ENCODE measurements around the gene WWTR1. TPM values are rescaled to one million over a fixed set of nuclear protein-coding genes. Genes with fewer than 3 reads are reported as not detected.

The WWTR1 gene
- total RNA-seq, 1 experiment from 2014 or later: 73.5 TPM

GRCh38 chr3:149596134-149596770 is 61.6 kb downstream of the WWTR1 start:
- DNase-seq (ENCODE audit: low read depth): peak; percentile 85

GRCh38 chr3:149593418-149594160 is 64.2 kb downstream of the WWTR1 start:
- no peak for DNase-seq (ENCODE audit: low read depth)

GRCh38 chr3:149592758-149593240 is 65.0 kb downstream of the WWTR1 start:
- peak; percentile 96 for DNase-seq (ENCODE audit: low read depth)

- peak; percentile 88 for DNase-seq (ENCODE audit: low read depth)
Measured at GRCh38 chr3:149590691-149591441, 67.0 kb downstream of the WWTR1 start.

GRCh38 chr3:149589332-149589731 is 68.5 kb downstream of the WWTR1 start:
- peak; percentile 83 for DNase-seq (ENCODE audit: low read depth)

GRCh38 chr3:149588909-149589308 is 68.9 kb downstream of the WWTR1 start:
- DNase-seq (ENCODE audit: low read depth): peak; percentile 63

GRCh38 chr3:149587383-149587782 is 70.4 kb downstream of the WWTR1 start:
- no peak for DNase-seq (ENCODE audit: low read depth)

- DNase-seq (ENCODE audit: low read depth): no peak
Measured at GRCh38 chr3:149586871-149587270, 71.0 kb downstream of the WWTR1 start.

GRCh38 chr3:149585401-149585726 is 72.5 kb downstream of the WWTR1 start:
- DNase-seq (ENCODE audit: low read depth): peak; percentile 57

GRCh38 chr3:149583921-149584635 is 73.7 kb downstream of the WWTR1 start:
- no peak for DNase-seq (ENCODE audit: low read depth)

- DNase-seq (ENCODE audit: low read depth): no peak
Measured at GRCh38 chr3:149582395-149582794, 75.4 kb downstream of the WWTR1 start.

GRCh38 chr3:149581681-149582370 is 76.0 kb downstream of the WWTR1 start:
- DNase-seq (ENCODE audit: low read depth): peak; percentile 99

- DNase-seq (ENCODE audit: low read depth): peak; percentile 81
Measured at GRCh38 chr3:149581248-149581647, 76.6 kb downstream of the WWTR1 start.

GRCh38 chr3:149579838-149580542 is 77.8 kb downstream of the WWTR1 start:
- DNase-seq (ENCODE audit: low read depth): peak; percentile 86

GRCh38 chr3:149579161-149579560 is 78.7 kb downstream of the WWTR1 start:
- DNase-seq (ENCODE audit: low read depth): no peak

- DNase-seq (ENCODE audit: low read depth): no peak
Measured at GRCh38 chr3:149577801-149578200, 80.0 kb downstream of the WWTR1 start.

GRCh38 chr3:149575961-149576564 is 81.8 kb downstream of the WWTR1 start:
- DNase-seq (ENCODE audit: low read depth): peak; percentile 98

- DNase-seq (ENCODE audit: low read depth): peak; percentile 99
Measured at GRCh38 chr3:149575213-149575960, 82.4 kb downstream of the WWTR1 start.

- peak; percentile 75 for DNase-seq (ENCODE audit: low read depth)
Measured at GRCh38 chr3:149572796-149573414, 84.9 kb downstream of the WWTR1 start.

All from LHCN-M2 (cell line).